Measurements from ENCODE around the gene TICAM2. TPM values are rescaled to one million over a fixed set of nuclear protein-coding genes. Genes with fewer than 3 reads are reported as not detected.

Gene TICAM2
- total RNA-seq, 1 donor from 2014 or later: 1.1 TPM

- TF ChIP-seq, protein P1, sequence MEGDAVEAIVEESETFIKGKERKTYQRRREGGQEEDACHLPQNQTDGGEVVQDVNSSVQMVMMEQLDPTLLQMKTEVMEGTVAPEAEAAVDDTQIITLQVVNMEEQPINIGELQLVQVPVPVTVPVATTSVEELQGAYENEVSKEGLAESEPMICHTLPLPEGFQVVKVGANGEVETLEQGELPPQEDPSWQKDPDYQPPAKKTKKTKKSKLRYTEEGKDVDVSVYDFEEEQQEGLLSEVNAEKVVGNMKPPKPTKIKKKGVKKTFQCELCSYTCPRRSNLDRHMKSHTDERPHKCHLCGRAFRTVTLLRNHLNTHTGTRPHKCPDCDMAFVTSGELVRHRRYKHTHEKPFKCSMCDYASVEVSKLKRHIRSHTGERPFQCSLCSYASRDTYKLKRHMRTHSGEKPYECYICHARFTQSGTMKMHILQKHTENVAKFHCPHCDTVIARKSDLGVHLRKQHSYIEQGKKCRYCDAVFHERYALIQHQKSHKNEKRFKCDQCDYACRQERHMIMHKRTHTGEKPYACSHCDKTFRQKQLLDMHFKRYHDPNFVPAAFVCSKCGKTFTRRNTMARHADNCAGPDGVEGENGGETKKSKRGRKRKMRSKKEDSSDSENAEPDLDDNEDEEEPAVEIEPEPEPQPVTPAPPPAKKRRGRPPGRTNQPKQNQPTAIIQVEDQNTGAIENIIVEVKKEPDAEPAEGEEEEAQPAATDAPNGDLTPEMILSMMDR (IDR thresholded peaks at IDR 0.05; ENCODE audit: unreplicated experiment): no peak
- Mint-ChIP-seq H3K9me3 (ENCODE audit: low read depth) (no peaks in the 10 kb centered on the region), H3K27me3 (peaks cover 11% of the 10 kb centered on the region), H3K36me3 (ENCODE audit: insufficient read depth) (no peaks in the 10 kb centered on the region), H3K27ac (no peak overlapping the region), H3K4me1 (ENCODE audit: low read depth) (no peaks in the 10 kb centered on the region), H3K4me3 (ENCODE audit: low read depth) (no peak overlapping the region)
- no peak for DNase-seq (ENCODE audit: low spot score, unreplicated experiment)
These were observed 29.1 kb downstream of the TICAM2 start for GRCh38 chr5:115573133-115573532.

GRCh38 chr5:115571441-115571878 is 30.8 kb downstream of the TICAM2 start:
- Mint-ChIP-seq H3K27me3 (peaks cover 9% of the 10 kb centered on the region), H3K27ac (no peak overlapping the region), H3K4me1 (ENCODE audit: low read depth) (no peaks in the 10 kb centered on the region), H3K9me3 (ENCODE audit: low read depth) (no peaks in the 10 kb centered on the region), H3K4me3 (ENCODE audit: low read depth) (no peak overlapping the region), H3K36me3 (ENCODE audit: insufficient read depth) (no peaks in the 10 kb centered on the region)
- TF ChIP-seq, protein P1 (IDR thresholded peaks at IDR 0.05; ENCODE audit: unreplicated experiment): peak; percentile 19
- no peak for DNase-seq (ENCODE audit: low spot score, unreplicated experiment)

DNA sequence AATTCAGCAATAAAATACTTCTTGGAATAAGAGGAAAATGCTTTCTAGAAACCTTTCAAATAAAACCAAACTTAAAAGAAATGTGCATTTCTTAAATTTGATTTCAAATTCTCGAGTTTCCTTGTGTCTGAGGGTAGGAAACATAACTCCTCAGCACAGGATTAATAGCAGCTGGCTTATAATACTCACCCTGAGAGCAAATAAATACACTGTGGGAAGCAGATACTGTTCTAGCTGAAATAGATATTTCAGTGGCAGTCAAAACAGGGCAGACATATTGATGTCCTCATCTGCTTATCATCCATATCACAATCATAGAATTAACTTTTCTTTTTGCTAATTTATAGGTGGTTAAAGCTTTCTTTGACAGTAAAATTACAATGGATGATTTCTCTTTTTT is 33.6 kb downstream of the TICAM2 start:
- TF ChIP-seq, protein P1 (IDR thresholded peaks at IDR 0.05; ENCODE audit: unreplicated experiment): no peak
- Mint-ChIP-seq H3K27ac (no peak overlapping the region), H3K4me1 (ENCODE audit: low read depth) (peaks cover 4% of the 10 kb centered on the region), H3K27me3 (peaks cover 6% of the 10 kb centered on the region), H3K4me3 (ENCODE audit: low read depth) (no peak overlapping the region), H3K9me3 (ENCODE audit: low read depth) (no peaks in the 10 kb centered on the region), H3K36me3 (ENCODE audit: insufficient read depth) (no peaks in the 10 kb centered on the region)
- DNase-seq (ENCODE audit: low spot score, unreplicated experiment): no peak

- DNase-seq (ENCODE audit: low spot score, unreplicated experiment): no peak
- Mint-ChIP-seq H3K36me3 (ENCODE audit: insufficient read depth) (no peaks in the 10 kb centered on the region), H3K9me3 (ENCODE audit: low read depth) (no peaks in the 10 kb centered on the region), H3K27ac (no peak overlapping the region), H3K27me3 (no peaks in the 10 kb centered on the region), H3K4me1 (ENCODE audit: low read depth) (peaks cover 4% of the 10 kb centered on the region), H3K4me3 (ENCODE audit: low read depth) (no peak overlapping the region)
- TF ChIP-seq, protein P1 (IDR thresholded peaks at IDR 0.05; ENCODE audit: unreplicated experiment): no peak
These were observed 37.0 kb downstream of the TICAM2 start for GRCh38 chr5:115565233-115565632.

DNA sequence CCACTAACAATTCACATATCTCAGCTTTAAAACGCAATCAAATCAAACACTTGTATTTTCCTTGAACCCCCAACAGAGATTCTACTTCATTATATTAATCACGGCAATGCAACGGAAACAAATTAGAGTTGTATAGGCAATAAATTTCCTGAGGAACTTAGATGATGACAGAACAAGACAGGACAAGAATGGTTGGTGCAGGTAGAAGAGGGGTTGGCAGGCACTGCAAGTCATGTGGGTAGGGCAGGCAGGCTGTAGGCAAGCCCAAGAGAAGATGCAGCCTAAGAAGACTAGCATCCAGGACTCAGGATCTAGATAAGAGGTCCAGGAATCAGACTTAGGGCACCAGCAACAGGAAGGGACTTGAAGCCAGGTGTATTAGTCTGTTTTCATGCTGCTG is 41.1 kb downstream of the TICAM2 start:
- no peak for DNase-seq (ENCODE audit: low spot score, unreplicated experiment)
- TF ChIP-seq, protein P1 (IDR thresholded peaks at IDR 0.05; ENCODE audit: unreplicated experiment): no peak
- Mint-ChIP-seq H3K36me3 (ENCODE audit: insufficient read depth) (no peaks in the 10 kb centered on the region), H3K9me3 (ENCODE audit: low read depth) (no peaks in the 10 kb centered on the region), H3K4me3 (ENCODE audit: low read depth) (no peak overlapping the region), H3K27ac (no peak overlapping the region), H3K27me3 (no peaks in the 10 kb centered on the region), H3K4me1 (ENCODE audit: low read depth) (peaks cover 17% of the 10 kb centered on the region)
